Activated CD8-positive, alpha-beta T cell treated with anti-CD3 and anti-CD28 coated beads, Interleukin-2, amount 10 ng/mL, durations not matched to agents 7 days and 5 days (primary cell): ENCODE results near the gene ATM. TPM values are rescaled to one million over a fixed set of nuclear protein-coding genes. Genes with fewer than 3 reads are reported as not detected.
"Not testable (repeated sequence)": the region's sequence is repeated elsewhere in the genome, so short reads cannot be mapped to it uniquely, and the experiment has no call there.

Source experiments
- ATAC-seq: fragments of 150-1000 bp; cut with Tn5 transposase; one replicate; pipeline ENCODE4 v1.10.0; 2021; ENCODE audit warnings: moderate library complexity
- CTCF ChIA-PET: fragments of 350-600 bp; sonication (Branson Sonifier 250); formaldehyde crosslinking; loops from one replicate; lab custom pipeline; 2021; ENCODE audit warnings: antibody characterized with exemption; lab: Charles Lee
- POLR2A ChIA-PET: fragments of 350-600 bp; sonication (Branson Sonifier 250); formaldehyde crosslinking; loops from one replicate; lab custom pipeline; 2021; ENCODE audit warnings: antibody characterized with exemption; lab: Charles Lee
- DNase-seq: peaks from one replicate; pipeline ENCODE4 v3.0.0-alpha.2; 2020
- H3K27ac Mint-ChIP-seq: one replicate; pipeline ENCODE4 v1.8.0; 2021; ENCODE audit warnings: mild to moderate bottlenecking, mixed read lengths
- H3K27me3 Mint-ChIP-seq: one replicate; pipeline ENCODE4 v1.8.0; 2021; ENCODE audit warnings: low read depth, mixed read lengths
- H3K36me3 Mint-ChIP-seq: one replicate; pipeline ENCODE4 v1.8.0; 2021; ENCODE audit warnings: low read depth, mixed read lengths
- H3K4me1 Mint-ChIP-seq: one replicate; pipeline ENCODE4 v1.8.0; 2021; ENCODE audit warnings: low read depth, mixed read lengths
- H3K4me3 Mint-ChIP-seq: one replicate; pipeline ENCODE4 v1.8.0; 2021; ENCODE audit warnings: mild to moderate bottlenecking, mixed read lengths
- H3K9me3 Mint-ChIP-seq: one replicate; pipeline ENCODE4 v1.8.0; 2022; ENCODE audit warnings: mixed read lengths; ENCODE audit not compliant: insufficient read depth
- total RNA-seq, 2 experiments: library from RNA; stranded (reverse); gene quantifications; one replicate each; pipeline ENCODE4 v1.2.3, GENCODE V29; 2021

The ATM gene
- total RNA-seq, 2 experiments from 2014 or later: 206 to 214 TPM

DNA sequence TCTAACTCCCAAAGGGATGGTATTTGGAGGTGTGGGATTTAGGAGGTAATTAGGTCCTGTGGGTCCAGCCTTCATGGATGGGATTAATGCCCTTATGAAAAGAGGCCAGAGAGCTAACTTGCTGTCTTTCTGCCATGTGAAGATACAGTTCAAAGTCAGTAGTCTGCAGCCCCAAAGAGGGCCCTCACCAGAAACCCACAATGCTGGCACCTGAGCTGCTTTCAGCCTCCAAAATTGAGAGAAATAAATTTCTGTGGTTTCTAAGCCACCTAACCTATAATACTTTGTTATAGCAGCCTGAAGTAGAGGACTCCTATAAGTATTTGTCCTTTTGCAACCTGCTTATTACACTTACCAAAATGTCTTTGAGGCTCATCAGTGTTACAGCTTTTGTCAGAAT lies 16.2 kb downstream of the ATM start:
- Mint-ChIP-seq H3K36me3 (peaks cover 76% of the 10 kb centered on the region), H3K27me3 (no peaks in the 10 kb centered on the region), H3K27ac (peak overlapping the region; percentile 88), H3K4me3 (peak overlapping the region; percentile 52), H3K4me1 (peaks cover 79% of the 10 kb centered on the region), H3K9me3 (no peaks in the 10 kb centered on the region)
- POLR2A ChIA-PET: interaction anchor here (1.0 to 8.7 kb wide), 2 partner anchors 14 to 20 kb away, joined by 4 to 375 read pairs; partner anchors contain the start of genes ATM and NPAT
- CTCF ChIA-PET: interaction anchor here (0.7 to 8.2 kb wide), 5 partner anchors 9 to 121 kb away, joined by 3 to 111 read pairs (median 5); partner anchors contain the start of genes ATM and NPAT
- peak; percentile 57 for DNase-seq
- ATAC-seq: peak; percentile 24

DNA sequence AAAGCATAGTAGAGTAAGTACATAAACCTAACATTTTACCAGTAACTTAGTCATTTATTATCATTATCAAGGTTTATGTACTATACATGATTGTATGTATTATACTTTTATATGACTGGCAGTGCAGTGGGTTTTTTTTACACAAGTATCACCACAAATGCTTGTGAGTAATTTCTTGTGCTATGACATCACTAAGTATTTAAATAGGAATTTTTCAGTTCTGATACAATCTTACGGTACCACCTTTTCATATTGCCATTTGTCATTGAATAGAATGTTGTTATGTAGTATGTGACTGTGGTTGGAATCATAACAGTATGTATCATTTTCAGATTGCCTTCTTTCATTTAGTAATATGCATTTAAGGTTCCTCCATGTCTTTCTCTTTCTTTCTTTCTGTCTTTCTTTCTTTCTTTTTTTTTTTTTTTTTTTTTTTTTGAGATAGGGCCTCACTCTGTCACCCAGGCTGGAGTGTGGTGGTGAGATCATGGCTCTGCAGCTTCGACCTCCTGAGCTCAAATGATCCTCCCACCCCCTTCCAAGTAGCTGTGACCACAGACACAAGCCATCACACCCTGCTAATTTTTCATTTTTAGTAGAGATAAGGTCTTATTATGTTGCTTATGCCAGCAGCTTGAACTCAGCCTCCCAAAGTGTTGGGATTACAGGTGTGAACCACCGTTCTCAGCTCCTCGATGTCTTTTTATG lies 18.6 kb downstream of the ATM start:
- DNase-seq (peak; percentile 53), ATAC-seq (peak; percentile 22)
- Mint-ChIP-seq H3K36me3 (peaks cover 72% of the 10 kb centered on the region), H3K27ac (peak overlapping the region; percentile 66), H3K4me3 (peak overlapping the region; percentile 25), H3K4me1 (peaks cover 62% of the 10 kb centered on the region), H3K27me3 (no peaks in the 10 kb centered on the region), H3K9me3 (no peaks in the 10 kb centered on the region)
- CTCF ChIA-PET: interaction anchor here (8.2 kb wide), 1 partner anchor 18 kb away, joined by 111 read pairs; the partner anchor contains the start of genes ATM and NPAT
- POLR2A ChIA-PET: interaction anchor here (8.7 kb wide), 1 partner anchor 17 kb away, joined by 375 read pairs; the partner anchor contains the start of genes ATM and NPAT

DNA sequence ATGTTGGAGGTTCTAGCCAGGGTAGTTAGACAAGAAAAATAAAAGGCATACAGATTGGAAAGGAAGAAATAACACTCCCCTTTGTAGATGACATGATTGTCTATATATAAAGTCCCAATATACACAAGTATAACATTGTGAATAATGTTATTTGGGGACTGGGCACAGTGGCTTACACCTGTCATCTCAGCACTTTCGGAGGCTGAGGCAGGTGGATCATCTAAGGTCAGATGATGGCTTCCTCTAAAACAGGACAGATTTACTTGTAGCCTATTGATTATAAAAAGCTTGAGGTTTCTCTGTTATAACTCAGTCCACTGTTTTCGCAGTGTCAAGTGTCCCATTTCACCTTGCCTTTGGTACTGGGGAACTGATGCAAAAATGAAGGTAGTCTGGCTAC lies 19.6 kb downstream of the ATM start:
- no peaks in the 10 kb centered on the region for H3K27me3 Mint-ChIP-seq
- ATAC-seq: no peak
- no peak for DNase-seq
- peaks cover 72% of the 10 kb centered on the region for H3K36me3 Mint-ChIP-seq
- peaks cover 55% of the 10 kb centered on the region for H3K4me1 Mint-ChIP-seq
- peak overlapping the region; percentile 66 for H3K27ac Mint-ChIP-seq
- POLR2A ChIA-PET: interaction anchor here (8.7 kb wide), 1 partner anchor 18 kb away, joined by 375 read pairs; the partner anchor contains the start of genes ATM and NPAT
- CTCF ChIA-PET: interaction anchor here (8.2 kb wide), 1 partner anchor 19 kb away, joined by 111 read pairs; the partner anchor contains the start of genes ATM and NPAT
- H3K9me3 Mint-ChIP-seq: no peaks in the 10 kb centered on the region
- peak overlapping the region; percentile 1 for H3K4me3 Mint-ChIP-seq

DNA sequence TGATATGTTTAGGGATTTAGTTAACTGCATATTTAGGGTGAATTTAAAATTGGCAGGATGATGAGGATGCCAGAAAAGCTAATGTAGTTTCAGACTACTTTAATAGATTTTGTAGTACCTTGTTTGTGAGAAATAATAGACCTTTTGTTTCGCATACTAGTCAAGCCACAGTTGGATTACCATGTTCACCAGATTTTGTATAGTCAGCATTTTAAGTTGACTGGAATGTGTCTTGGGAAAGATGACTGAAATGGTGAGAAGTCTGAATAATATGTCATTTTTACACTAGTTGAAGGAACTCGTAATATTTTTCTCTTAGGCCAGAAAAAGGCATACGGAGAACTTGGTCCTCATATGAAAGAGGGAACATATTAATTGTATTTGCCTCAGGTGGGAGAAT lies 23.4 kb downstream of the ATM start:
- Mint-ChIP-seq H3K4me1 (peaks cover 32% of the 10 kb centered on the region), H3K9me3 (no peaks in the 10 kb centered on the region), H3K36me3 (peaks cover 68% of the 10 kb centered on the region), H3K27me3 (no peaks in the 10 kb centered on the region), H3K27ac (no peak overlapping the region), H3K4me3 (no peak overlapping the region)
- POLR2A ChIA-PET: interaction anchor here (2.4 kb wide), 1 partner anchor 23 kb away, joined by 22 read pairs; the partner anchor contains the start of genes ATM and NPAT
- DNase-seq: no peak
- no peak for ATAC-seq
- CTCF ChIA-PET: interaction anchor here (1.1 to 2.0 kb wide), 3 partner anchors 9 to 23 kb away, joined by 3 to 5 read pairs (median 3); partner anchors contain the start of gene ATM

DNA sequence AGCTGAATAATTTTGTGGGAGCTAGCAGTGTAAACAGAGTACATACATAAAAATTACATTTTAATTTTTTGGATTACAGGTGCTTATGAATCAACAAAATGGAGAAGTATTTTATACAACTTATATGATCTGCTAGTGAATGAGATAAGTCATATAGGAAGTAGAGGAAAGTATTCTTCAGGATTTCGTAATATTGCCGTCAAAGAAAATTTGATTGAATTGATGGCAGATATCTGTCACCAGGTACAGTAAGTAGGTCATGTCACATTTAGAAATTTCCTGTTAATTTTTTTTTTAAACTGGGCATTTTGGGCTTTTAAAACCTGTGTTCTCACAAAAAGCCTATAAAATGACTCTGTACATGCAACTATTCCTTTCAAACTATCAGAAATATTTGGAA lies 24.0 kb downstream of the ATM start:
- Mint-ChIP-seq H3K9me3 (no peaks in the 10 kb centered on the region), H3K36me3 (peaks cover 67% of the 10 kb centered on the region), H3K4me3 (no peak overlapping the region), H3K27ac (no peak overlapping the region), H3K4me1 (peaks cover 30% of the 10 kb centered on the region), H3K27me3 (no peaks in the 10 kb centered on the region)
- POLR2A ChIA-PET: no interaction called here
- DNase-seq (no peak), ATAC-seq (no peak)
- CTCF ChIA-PET: interaction anchor here (2.0 kb wide), 1 partner anchor 24 kb away, joined by 5 read pairs; the partner anchor contains the start of gene ATM

DNA sequence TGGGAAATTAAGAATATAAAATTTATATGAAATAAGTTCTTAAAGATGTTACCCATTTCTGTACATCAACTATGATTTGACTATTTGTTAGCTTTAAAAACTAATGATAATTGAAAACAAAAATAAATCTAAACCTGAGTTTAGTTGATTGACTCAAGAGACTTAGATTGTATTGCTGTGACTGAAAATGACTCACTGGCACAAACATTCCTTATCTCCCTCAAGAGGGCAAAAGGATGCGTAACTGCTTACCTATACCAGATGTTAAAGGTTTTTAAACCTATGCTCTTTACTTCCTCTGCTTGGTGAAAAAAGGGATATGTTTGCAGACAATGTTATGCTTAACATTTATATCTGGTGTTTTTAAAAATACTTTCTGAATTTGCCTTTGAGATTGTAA lies 30.3 kb downstream of the ATM start:
- H3K9me3 Mint-ChIP-seq: no peaks in the 10 kb centered on the region
- CTCF ChIA-PET: interaction anchor here (1.1 to 2.6 kb wide), 3 partner anchors 14 to 30 kb away, joined by 3 to 13 read pairs (median 4); partner anchors contain the start of genes ATM and NPAT
- DNase-seq (no peak), ATAC-seq (no peak)
- no peak overlapping the region for H3K27ac Mint-ChIP-seq
- peaks cover 70% of the 10 kb centered on the region for H3K36me3 Mint-ChIP-seq
- POLR2A ChIA-PET: interaction anchor here (2.0 kb wide), 1 partner anchor 31 kb away, joined by 18 read pairs; the partner anchor contains the start of genes ATM and NPAT
- no peak overlapping the region for H3K4me3 Mint-ChIP-seq
- H3K27me3 Mint-ChIP-seq: no peaks in the 10 kb centered on the region
- H3K4me1 Mint-ChIP-seq: peaks cover 12% of the 10 kb centered on the region

DNA sequence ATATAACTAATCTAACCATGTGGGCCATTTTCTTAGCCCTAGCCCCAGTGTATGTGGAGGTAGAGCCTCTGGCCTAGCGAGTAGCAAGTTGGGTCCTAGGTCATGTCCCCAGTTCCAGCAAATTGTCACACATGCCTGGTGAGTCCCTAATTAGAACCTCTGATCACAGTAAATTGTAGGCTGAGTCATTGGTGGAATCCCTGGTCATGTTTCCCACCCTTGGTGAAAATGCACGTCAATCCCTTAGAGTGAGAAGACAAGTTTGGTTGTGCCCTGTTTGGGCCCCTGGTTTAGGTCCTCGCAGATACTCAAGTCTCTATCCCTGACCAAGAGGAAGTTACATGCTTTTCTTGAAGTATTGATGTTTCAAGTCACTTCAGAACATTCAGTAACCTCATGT lies 46.7 kb downstream of the ATM start:
- H3K4me3 Mint-ChIP-seq: no peak overlapping the region
- ATAC-seq (no peak), DNase-seq (no peak)
- peaks cover 60% of the 10 kb centered on the region for H3K36me3 Mint-ChIP-seq
- H3K27ac Mint-ChIP-seq: no peak overlapping the region
- no peaks in the 10 kb centered on the region for H3K27me3 Mint-ChIP-seq
- POLR2A ChIA-PET: no interaction called here
- peaks cover 7% of the 10 kb centered on the region for H3K9me3 Mint-ChIP-seq
- CTCF ChIA-PET: no interaction called here
- peaks cover 7% of the 10 kb centered on the region for H3K4me1 Mint-ChIP-seq

DNA sequence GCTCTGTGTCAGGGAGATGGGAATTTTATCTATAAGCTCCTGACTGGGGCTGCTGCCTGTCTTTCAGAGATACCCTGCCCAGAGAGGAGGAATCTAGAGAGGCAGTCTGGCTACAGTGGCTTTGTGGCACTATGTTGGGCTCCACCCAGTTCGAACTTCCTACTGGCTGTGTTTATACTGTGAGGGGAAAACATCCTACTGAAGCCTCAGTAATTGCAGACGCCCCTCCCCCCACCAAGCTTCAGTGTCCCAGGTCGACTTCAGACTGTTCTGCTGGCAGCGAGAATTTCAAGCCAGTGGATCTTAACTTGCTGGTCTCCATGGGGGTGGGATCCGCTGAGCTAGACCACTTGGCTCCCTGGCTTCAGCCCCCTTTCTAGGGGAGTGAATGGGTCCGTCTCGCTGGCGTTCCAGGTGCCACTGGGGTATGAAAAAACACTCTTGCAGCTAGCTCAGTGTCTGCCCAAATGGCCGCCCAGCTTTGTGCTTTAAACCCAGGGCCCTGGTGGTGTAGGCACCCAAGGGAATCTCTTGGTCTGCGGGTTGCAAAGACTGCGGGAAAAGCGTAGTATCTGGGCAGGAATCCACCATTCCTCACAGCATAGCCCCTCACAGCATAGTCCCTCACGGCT lies 54.2 kb downstream of the ATM start:
- H3K27ac Mint-ChIP-seq, CTCF ChIA-PET, H3K4me3 Mint-ChIP-seq, ATAC-seq, H3K27me3 Mint-ChIP-seq, DNase-seq, POLR2A ChIA-PET: not testable (repeated sequence)
- peaks cover 81% of the 10 kb centered on the region for H3K36me3 Mint-ChIP-seq
- peaks cover 23% of the 10 kb centered on the region for H3K4me1 Mint-ChIP-seq
- peaks cover 11% of the 10 kb centered on the region for H3K9me3 Mint-ChIP-seq

DNA sequence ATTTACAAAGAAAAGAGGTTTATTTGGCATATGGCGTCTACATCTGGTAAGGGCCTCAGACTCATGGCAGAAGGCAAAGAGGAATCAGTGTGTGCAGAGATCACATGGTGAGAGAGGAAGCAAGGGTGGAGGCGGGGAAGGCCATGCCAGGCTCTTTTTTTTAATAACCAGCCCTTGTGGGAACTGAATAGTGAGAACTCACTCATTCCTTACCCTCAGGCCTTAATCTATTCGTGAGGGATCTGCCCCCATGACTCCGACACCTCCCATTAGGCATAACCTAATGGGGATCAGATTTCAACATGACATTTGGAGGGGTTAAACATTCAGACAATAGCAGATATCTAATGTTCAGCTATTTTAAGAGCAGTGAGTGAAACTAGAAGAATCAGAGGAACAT lies 55.7 kb downstream of the ATM start:
- no peak for DNase-seq
- no peak for ATAC-seq
- Mint-ChIP-seq H3K27me3 (no peaks in the 10 kb centered on the region), H3K4me1 (peaks cover 23% of the 10 kb centered on the region), H3K36me3 (peaks cover 75% of the 10 kb centered on the region), H3K4me3 (no peak overlapping the region), H3K27ac (peak overlapping the region; percentile 25), H3K9me3 (peaks cover 11% of the 10 kb centered on the region)
- POLR2A ChIA-PET: no interaction called here
- CTCF ChIA-PET: interaction anchor here (1.2 to 1.3 kb wide), 2 partner anchors 11 to 13 kb away, joined by 3 to 4 read pairs; no protein-coding TSS in a partner anchor

DNA sequence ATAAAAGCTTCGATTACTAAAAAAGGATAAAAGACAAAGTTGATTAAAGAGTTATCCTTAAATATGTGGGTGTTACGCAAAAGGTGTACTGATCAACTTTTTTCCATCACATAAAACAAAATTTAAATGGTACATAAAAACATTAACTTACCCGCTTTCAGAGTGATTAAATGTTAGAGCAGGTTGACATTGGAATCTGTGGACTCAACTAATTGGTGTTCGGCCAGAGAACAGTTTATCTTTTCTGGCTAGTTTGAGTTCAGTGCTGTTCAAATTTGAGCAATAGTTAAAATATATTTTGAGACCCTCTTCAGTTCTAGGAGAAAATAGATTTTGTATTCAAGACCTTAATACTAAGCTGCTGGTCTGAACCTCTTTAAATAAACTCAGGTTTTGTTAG lies 56.1 kb downstream of the ATM start:
- Mint-ChIP-seq H3K4me3 (no peak overlapping the region), H3K4me1 (peaks cover 23% of the 10 kb centered on the region), H3K36me3 (peaks cover 72% of the 10 kb centered on the region), H3K27me3 (no peaks in the 10 kb centered on the region), H3K27ac (no peak overlapping the region), H3K9me3 (peaks cover 11% of the 10 kb centered on the region)
- ChIA-PET POLR2A (no interaction called here), CTCF (interaction anchor here (0.8 to 1.3 kb wide), 3 partner anchors 10 to 56 kb away, joined by 3 to 4 read pairs (median 4); partner anchors contain the start of genes ATM and NPAT)
- DNase-seq: no peak
- no peak for ATAC-seq

DNA sequence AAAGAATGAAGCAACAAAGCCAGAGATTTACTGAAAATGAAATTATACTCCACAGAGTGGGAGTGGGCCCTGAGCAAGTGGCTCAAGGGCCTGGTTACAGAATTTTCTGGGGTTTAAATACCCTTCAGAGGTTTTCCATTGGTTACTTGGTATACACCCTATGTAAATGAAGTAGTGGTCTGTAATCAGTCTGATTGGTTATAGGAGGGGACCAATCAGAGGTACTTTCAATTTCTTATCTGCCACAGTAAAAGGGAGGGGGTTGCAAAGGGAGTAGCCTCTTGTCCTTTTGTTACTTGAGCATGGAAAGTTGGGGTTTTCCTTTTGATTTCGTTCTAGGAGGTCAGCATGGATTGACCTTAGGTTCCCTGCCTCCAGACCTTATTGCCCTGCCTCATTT lies 63.5 kb downstream of the ATM start:
- POLR2A ChIA-PET: no interaction called here
- Mint-ChIP-seq H3K27ac (no peak overlapping the region), H3K4me3 (no peak overlapping the region)

More for the DNA sequence above, 63.5 kb downstream of the ATM start:
- Mint-ChIP-seq H3K9me3 (no peaks in the 10 kb centered on the region), H3K4me1 (no peaks in the 10 kb centered on the region), H3K36me3 (peaks cover 57% of the 10 kb centered on the region), H3K27me3 (no peaks in the 10 kb centered on the region)
- CTCF ChIA-PET: no interaction called here
- DNase-seq (no peak), ATAC-seq (no peak)
